HepG2 (cell line): Measurements from ENCODE around the gene AUP1. TPM values are rescaled to one million over a fixed set of nuclear protein-coding genes. Genes with fewer than 3 reads are reported as not detected.

Experiments
- ATF1 ChIP-seq: IDR thresholded peaks from 2 replicates; pipeline ENCODE4 v1.6.1; 2016; ENCODE audit warnings: mild to moderate bottlenecking, control low read depth
- KLF6 ChIP-seq: IDR thresholded peaks from 2 replicates; pipeline ENCODE4 v1.8.0; 2016; ENCODE audit warnings: missing biosample characterization, missing genetic modification reagents
- NCOA1 ChIP-seq: sonication (generic); formaldehyde crosslinking; IDR thresholded peaks from 2 replicates; pipeline ENCODE4 v1.9.0; 2021; ENCODE audit warnings: missing genetic modification reagents
- NFKBIZ ChIP-seq: IDR thresholded peaks from 2 replicates; pipeline ENCODE4 v1.6.1; 2018; ENCODE audit warnings: missing genetic modification reagents, missing compliant biosample characterization
- PAF1 ChIP-seq: IDR thresholded peaks from 2 replicates; pipeline ENCODE4 v1.6.1; 2016; ENCODE audit warnings: missing genetic modification reagents, missing compliant biosample characterization
- PLRG1 ChIP-seq: fragments of 450-650 bp; conservative IDR thresholded peaks from 2 replicates; pipeline ENCODE4 v1.6.1; 2016
- RFX5 ChIP-seq: IDR thresholded peaks from 2 replicates; pipeline ENCODE4 v1.6.1; 2011; ENCODE audit warnings: low read depth, low read length, improper control_type of control experiment
- SMAD3 ChIP-seq: sonication (generic); formaldehyde crosslinking; IDR thresholded peaks from 2 replicates; pipeline ENCODE4 v1.4.0; 2020; ENCODE audit warnings: missing genetic modification reagents
- TARDBP ChIP-seq: sonication (generic); formaldehyde crosslinking; IDR thresholded peaks from 2 replicates; pipeline ENCODE4 v1.8.0; 2022; ENCODE audit warnings: mild to moderate bottlenecking, missing genetic modification reagents
- TBX2 ChIP-seq: sonication (generic); formaldehyde crosslinking; IDR thresholded peaks from 2 replicates; pipeline ENCODE4 v1.5.0; 2020; ENCODE audit warnings: missing genetic modification reagents, mild to moderate bottlenecking, borderline replicate concordance
- ZNF549 ChIP-seq: sonication (generic); formaldehyde crosslinking; IDR thresholded peaks from 2 replicates; pipeline ENCODE4 v1.5.0; 2020; ENCODE audit warnings: missing genetic modification reagents
- ZNF564 ChIP-seq: sonication (generic); formaldehyde crosslinking; IDR thresholded peaks from 2 replicates; pipeline ENCODE4 v1.8.1; 2023; ENCODE audit warnings: mild to moderate bottlenecking, missing genetic modification reagents
- ZNF598 ChIP-seq: sonication (generic); formaldehyde crosslinking; IDR thresholded peaks from 2 replicates; pipeline ENCODE4 v1.5.1; 2020; ENCODE audit warnings: mild to moderate bottlenecking, missing genetic modification reagents, borderline replicate concordance
- ZNF670 ChIP-seq: sonication (generic); formaldehyde crosslinking; IDR thresholded peaks from 2 replicates; pipeline ENCODE4 v1.8.0; 2022; ENCODE audit warnings: mild to moderate bottlenecking, missing genetic modification reagents, borderline replicate concordance
- ZNF737 ChIP-seq: sonication (generic); formaldehyde crosslinking; IDR thresholded peaks from 2 replicates; pipeline ENCODE4 v1.5.0; 2020; ENCODE audit warnings: missing genetic modification reagents, mild to moderate bottlenecking, borderline replicate concordance
- ZNF773 ChIP-seq: sonication (generic); formaldehyde crosslinking; IDR thresholded peaks from 2 replicates; pipeline ENCODE4 v1.4.0; 2020; ENCODE audit warnings: missing genetic modification reagents, borderline replicate concordance
- ZNF782 ChIP-seq: sonication (generic); formaldehyde crosslinking; IDR thresholded peaks from 2 replicates; pipeline ENCODE4 v1.4.0; 2020; ENCODE audit warnings: missing genetic modification reagents, mild to moderate bottlenecking, borderline replicate concordance
- polyA plus RNA-seq, 8 experiments: library from polyadenylated mRNA; depleted of rRNA in 3 of 8; stranded (reverse) in 7 of 8; unstranded in 1 of 8; fragments of >200 nt; fragmentation: Illumina TruSeq in 4 of 8; extraction: Trizol in 4 of 8; gene quantifications; 2 replicates each; pipeline versions ENCODE4 v1.2.1 to v1.2.3, GENCODE V29; 2011 to 2016; ENCODE audit warnings: low read depth in 4 of 8, missing spikeins in 1 of 8, mixed read lengths in 1 of 8; ENCODE audit not compliant: insufficient read depth in 1 of 8
- total RNA-seq, 5 experiments: library from RNA; depleted of rRNA; stranded (reverse); fragments of >200 nt; fragmentation: Illumina TruSeq; extraction: Trizol; gene quantifications; 2 replicates each; pipeline ENCODE4 v1.2.3, GENCODE V29; 2016; ENCODE audit warnings: low read depth in 1 of 5
- TF ChIP-seq, protein P1 (sequence below): sonication (generic); formaldehyde crosslinking; IDR thresholded peaks from 2 replicates; pipeline ENCODE4 v1.8.1; 2022; ENCODE audit warnings: low read depth, mild to moderate bottlenecking, missing genetic modification reagents
- TF ChIP-seq, protein P2 (sequence below): IDR thresholded peaks from 2 replicates; pipeline ENCODE4 v1.6.1; 2016; ENCODE audit warnings: mild to moderate bottlenecking, missing biosample characterization, missing genetic modification reagents
- TF ChIP-seq, protein P3 (sequence below): sonication (generic); formaldehyde crosslinking; IDR thresholded peaks from 2 replicates; pipeline ENCODE4 v1.5.0; 2020; ENCODE audit warnings: mild to moderate bottlenecking, missing genetic modification reagents, borderline replicate concordance
- TF ChIP-seq, protein P4 (sequence below): sonication (generic); formaldehyde crosslinking; IDR thresholded peaks from 2 replicates; pipeline ENCODE4 v1.8.0; 2022; ENCODE audit warnings: mild to moderate bottlenecking, missing genetic modification reagents, moderate library complexity

Gene AUP1
- total and polyA plus RNA-seq, 2 of the 13 experiments (the other 11 are each of a cell fraction or from before 2014, with no cell fraction given) = 174 to 267 TPM

DNA sequence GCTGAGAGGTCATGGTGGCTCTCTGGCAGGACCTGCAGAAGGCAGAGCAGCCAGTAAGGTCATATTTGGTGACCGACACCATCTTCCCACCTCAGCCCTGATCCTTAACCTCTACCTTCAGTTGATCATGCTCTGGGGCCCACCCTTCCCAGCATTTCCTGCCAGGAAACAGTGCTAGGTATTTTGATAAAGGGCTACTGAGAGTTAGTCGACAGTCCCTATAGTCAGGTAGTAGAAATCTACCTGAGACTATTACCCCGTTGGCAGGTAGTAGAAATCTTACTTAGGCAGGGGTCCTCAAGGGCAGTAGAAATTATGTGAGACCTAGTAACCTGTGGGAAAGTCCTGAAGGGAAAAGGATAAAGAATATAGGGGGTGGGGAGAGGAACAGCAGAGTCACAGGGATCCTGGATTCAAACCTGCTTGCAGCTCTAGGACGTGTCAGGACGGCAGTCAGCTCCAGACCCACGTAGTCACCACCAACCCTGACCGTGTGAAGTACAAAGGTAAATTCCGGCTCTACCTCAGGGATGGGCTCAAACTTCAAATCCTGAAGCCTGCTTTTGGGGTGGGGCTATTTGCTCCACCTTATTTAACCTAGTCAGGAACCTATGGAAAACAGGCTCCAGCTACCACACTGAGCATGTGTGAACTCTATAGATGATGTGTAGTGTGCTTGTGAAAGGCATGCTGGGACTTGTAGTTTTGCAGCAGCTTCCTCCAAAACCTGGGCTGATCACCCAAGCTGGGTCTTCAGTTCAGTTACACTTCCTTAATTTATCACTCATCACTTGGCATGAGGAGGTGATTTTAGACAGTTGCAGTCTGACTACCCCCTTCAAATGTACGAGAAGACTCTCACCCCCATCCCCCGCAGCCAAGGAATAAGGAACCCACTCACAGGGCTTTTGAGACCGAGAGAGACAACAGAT, 3.5 kb downstream of the AUP1 start, which contains the start of gene DQX1 (continued):
- no peak; the same call in 1 of the 2 replicates for TF ChIP-seq TARDBP (CRISPR knock-in tag)
- no peak for TF ChIP-seq ZNF782 (CRISPR knock-in tag)
- TF ChIP-seq, protein P1, sequence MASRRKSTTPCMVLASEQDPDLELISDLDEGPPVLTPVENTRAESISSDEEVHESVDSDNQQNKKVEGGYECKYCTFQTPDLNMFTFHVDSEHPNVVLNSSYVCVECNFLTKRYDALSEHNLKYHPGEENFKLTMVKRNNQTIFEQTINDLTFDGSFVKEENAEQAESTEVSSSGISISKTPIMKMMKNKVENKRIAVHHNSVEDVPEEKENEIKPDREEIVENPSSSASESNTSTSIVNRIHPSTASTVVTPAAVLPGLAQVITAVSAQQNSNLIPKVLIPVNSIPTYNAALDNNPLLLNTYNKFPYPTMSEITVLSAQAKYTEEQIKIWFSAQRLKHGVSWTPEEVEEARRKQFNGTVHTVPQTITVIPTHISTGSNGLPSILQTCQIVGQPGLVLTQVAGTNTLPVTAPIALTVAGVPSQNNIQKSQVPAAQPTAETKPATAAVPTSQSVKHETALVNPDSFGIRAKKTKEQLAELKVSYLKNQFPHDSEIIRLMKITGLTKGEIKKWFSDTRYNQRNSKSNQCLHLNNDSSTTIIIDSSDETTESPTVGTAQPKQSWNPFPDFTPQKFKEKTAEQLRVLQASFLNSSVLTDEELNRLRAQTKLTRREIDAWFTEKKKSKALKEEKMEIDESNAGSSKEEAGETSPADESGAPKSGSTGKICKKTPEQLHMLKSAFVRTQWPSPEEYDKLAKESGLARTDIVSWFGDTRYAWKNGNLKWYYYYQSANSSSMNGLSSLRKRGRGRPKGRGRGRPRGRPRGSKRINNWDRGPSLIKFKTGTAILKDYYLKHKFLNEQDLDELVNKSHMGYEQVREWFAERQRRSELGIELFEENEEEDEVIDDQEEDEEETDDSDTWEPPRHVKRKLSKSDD = peak; percentile 83
- TF ChIP-seq ZNF564 (CRISPR knock-in tag) = no peak
- 0 out of 2 replicates have a peak, but pooled peaks have one; percentile 31 for TF ChIP-seq SMAD3 (CRISPR knock-in tag)
- 0 out of 2 replicates have a peak, but pooled peaks have one; percentile 73 for TF ChIP-seq PAF1 (CRISPR knock-in tag)
- TF ChIP-seq, protein P2, sequence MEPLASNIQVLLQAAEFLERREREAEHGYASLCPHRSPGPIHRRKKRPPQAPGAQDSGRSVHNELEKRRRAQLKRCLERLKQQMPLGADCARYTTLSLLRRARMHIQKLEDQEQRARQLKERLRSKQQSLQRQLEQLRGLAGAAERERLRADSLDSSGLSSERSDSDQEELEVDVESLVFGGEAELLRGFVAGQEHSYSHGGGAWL (CRISPR knock-in tag) = 0 out of 2 replicates have a peak, but pooled peaks have one; percentile 10
- peak; percentile 76; the same call in 1 of the 2 replicates for TF ChIP-seq KLF6 (CRISPR knock-in tag)
- TF ChIP-seq ZNF598 (CRISPR knock-in tag) = peak; percentile 73
- TF ChIP-seq, protein P3, sequence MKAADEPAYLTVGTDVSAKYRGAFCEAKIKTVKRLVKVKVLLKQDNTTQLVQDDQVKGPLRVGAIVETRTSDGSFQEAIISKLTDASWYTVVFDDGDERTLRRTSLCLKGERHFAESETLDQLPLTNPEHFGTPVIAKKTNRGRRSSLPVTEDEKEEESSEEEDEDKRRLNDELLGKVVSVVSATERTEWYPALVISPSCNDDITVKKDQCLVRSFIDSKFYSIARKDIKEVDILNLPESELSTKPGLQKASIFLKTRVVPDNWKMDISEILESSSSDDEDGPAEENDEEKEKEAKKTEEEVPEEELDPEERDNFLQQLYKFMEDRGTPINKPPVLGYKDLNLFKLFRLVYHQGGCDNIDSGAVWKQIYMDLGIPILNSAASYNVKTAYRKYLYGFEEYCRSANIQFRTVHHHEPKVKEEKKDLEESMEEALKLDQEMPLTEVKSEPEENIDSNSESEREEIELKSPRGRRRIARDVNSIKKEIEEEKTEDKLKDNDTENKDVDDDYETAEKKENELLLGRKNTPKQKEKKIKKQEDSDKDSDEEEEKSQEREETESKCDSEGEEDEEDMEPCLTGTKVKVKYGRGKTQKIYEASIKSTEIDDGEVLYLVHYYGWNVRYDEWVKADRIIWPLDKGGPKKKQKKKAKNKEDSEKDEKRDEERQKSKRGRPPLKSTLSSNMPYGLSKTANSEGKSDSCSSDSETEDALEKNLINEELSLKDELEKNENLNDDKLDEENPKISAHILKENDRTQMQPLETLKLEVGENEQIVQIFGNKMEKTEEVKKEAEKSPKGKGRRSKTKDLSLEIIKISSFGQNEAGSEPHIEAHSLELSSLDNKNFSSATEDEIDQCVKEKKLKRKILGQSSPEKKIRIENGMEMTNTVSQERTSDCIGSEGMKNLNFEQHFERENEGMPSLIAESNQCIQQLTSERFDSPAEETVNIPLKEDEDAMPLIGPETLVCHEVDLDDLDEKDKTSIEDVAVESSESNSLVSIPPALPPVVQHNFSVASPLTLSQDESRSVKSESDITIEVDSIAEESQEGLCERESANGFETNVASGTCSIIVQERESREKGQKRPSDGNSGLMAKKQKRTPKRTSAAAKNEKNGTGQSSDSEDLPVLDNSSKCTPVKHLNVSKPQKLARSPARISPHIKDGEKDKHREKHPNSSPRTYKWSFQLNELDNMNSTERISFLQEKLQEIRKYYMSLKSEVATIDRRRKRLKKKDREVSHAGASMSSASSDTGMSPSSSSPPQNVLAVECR (CRISPR knock-in tag) = peak; percentile 71; the same call in 1 of the 2 replicates
- no peak for TF ChIP-seq NCOA1
- TF ChIP-seq ZNF670 = peak; percentile 41; the same call in 1 of the 2 replicates
- TF ChIP-seq TBX2 (CRISPR knock-in tag) = peak; percentile 91
- peak; percentile 86 for TF ChIP-seq ATF1 (CRISPR knock-in tag)
- TF ChIP-seq PLRG1 = no peak
- TF ChIP-seq RFX5 = 0 out of 2 replicates have a peak, but pooled peaks have one; percentile 16
- TF ChIP-seq NFKBIZ (CRISPR knock-in tag) = 0 out of 2 replicates have a peak, but pooled peaks have one; percentile 68
- no peak for TF ChIP-seq ZNF737 (CRISPR knock-in tag)
- no peak for TF ChIP-seq ZNF773 (CRISPR knock-in tag)
- no peak for TF ChIP-seq ZNF549 (CRISPR knock-in tag)
- TF ChIP-seq, protein P4, sequence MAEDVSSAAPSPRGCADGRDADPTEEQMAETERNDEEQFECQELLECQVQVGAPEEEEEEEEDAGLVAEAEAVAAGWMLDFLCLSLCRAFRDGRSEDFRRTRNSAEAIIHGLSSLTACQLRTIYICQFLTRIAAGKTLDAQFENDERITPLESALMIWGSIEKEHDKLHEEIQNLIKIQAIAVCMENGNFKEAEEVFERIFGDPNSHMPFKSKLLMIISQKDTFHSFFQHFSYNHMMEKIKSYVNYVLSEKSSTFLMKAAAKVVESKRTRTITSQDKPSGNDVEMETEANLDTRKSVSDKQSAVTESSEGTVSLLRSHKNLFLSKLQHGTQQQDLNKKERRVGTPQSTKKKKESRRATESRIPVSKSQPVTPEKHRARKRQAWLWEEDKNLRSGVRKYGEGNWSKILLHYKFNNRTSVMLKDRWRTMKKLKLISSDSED = no peak
